SH-SY5Y (cell line): ENCODE measurements around the gene COG2.

Experiments used
- GATA2 ChIP-seq: IDR thresholded peaks from 2 replicates; pipeline ENCODE4 v1.6.1; 2011; ENCODE audit warnings: mild to moderate bottlenecking, low read depth, low read length
- GATA3 ChIP-seq: IDR thresholded peaks from 2 replicates; pipeline ENCODE4 v1.6.1; 2011; ENCODE audit warnings: low read depth, mild to moderate bottlenecking, low read length, moderate library complexity

DNA sequence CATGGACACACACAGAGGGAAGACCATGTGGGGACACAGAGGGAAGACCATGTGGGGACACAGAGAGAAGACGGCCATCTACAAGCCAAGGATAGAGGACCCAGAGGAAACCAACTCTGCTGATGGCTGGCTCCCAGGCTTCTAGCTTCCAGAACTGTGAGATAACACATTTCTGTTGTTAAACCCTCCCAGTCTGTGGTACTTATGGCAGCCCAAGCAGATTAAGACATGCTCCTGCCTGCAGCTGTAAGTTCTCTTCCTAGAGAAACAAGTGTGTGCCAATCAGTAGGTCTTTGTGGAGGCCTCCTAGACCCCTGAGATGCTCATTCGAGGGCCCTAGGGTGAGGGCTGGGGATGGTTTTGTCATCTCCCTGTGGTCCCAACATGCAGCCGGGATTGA lies 69.0 kb downstream of the COG2 start:
- no peak for TF ChIP-seq GATA2
- no peak for TF ChIP-seq GATA3
